ENCODE measurements around the gene SRGAP2B. TPM values are rescaled to one million over a fixed set of nuclear protein-coding genes. Genes with fewer than 3 reads are reported as not detected.
"Not testable (repeated sequence)": the region's sequence is repeated elsewhere in the genome, so short reads cannot be mapped to it uniquely, and the experiment has no call there.

SRGAP2B gene
- total RNA-seq, 1 donor from 2014 or later: 42.9 TPM

DNA sequence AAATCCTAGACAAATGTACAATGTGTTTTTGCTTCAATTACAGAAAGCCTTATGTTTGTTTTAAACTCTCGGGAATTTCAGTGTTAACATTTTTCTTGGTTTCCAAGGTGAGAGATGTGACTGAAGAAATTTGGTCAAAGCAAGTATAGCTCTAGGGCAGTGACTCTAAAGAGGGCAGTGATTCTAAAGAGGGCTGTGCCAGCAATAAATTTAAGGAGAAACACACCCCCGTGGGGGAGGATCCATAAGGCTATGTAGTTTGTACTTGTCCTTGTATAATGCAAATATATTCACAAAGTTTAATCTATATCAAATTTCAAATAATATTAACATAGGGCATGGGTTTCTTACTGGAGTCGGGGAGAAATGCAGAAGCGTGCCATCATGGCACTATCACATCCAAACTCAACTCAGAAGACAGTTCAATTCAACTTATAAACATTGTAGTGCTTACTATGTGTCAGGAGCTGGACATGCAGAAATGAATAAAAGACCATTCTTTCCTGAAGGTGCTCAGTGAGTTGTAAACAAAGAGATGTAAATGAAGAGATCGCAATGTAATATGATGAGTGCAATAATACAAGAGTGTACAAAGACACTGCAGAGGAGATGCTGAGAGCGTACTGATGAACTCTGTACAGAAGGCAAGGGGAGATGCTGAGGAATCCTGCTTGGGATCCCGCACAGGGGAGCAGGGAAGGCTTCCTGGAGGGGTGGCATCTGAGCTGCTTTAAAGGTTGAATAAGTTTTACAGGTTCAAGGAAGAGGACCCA, 12.5 kb downstream of the SRGAP2B start:
- not testable (repeated sequence) for DNase-seq (ENCODE audit: low spot score)

DNA sequence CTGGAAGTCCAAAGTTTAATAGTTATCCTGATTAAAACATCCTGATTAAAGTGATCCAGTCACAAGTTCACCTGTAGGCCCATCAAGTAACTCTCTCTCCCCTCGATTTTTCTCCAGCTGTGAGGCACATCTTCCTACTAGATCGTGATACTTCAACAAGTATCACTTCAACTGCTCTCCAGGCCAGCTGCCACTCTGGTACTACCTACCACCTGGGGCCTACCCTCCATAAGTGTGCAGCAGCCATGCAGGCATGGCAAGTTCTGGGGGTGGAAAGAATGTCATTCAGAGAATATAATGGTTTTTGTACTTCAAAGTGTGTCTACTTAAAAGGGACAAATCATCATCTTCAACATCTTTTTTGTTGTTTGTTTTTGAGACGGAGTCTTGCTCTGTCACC, 14.9 kb downstream of the SRGAP2B start:
- DNase-seq (ENCODE audit: low spot score): not testable (repeated sequence)

DNA sequence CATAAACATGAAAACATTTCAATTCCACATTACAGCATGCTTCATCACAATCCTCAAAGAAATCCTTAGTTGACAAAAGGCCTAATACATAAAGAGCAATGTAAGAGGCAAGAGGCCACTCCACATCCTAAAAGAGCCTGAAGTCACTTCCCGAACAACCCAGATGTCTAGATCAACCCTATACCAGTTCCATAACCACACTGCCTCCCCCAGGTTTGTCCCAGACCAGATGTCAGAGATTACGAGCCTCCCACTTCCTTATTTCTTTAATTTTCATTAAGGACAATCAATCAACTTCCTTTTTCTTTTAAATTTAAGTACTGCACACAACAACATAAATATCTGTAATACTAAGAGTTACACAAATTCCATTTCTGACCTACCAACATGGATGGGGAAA, 15.4 kb downstream of the SRGAP2B start:
- DNase-seq (ENCODE audit: low spot score): not testable (repeated sequence)

DNA sequence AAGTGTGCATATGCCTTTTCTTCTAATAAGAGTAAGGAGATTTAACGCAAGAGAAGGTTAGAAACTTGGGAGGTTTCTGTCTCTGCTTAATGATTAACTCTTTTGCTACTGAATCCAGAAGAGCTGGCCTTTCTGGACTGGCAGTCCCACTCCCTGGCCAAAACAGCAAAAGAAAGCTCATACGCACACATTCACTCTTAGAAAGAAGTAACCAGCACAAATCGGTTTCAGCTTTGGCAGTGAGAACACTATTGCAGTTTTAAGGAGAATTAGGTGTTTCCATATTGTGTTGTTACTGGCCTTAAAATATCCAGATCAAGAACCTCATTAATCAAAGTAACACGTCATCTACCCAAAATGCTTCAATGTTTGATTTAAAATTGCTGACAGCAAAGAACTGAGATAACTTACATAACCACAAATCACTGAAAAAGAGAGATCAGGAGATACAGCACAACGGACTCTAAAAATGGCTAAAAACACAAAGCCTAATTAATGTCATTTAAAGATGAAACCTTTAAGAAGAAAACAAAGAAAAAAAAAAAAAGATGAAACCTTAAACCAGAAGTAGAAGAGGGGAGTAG, 16.2 kb downstream of the SRGAP2B start:
- DNase-seq (ENCODE audit: low spot score): not testable (repeated sequence)

DNA sequence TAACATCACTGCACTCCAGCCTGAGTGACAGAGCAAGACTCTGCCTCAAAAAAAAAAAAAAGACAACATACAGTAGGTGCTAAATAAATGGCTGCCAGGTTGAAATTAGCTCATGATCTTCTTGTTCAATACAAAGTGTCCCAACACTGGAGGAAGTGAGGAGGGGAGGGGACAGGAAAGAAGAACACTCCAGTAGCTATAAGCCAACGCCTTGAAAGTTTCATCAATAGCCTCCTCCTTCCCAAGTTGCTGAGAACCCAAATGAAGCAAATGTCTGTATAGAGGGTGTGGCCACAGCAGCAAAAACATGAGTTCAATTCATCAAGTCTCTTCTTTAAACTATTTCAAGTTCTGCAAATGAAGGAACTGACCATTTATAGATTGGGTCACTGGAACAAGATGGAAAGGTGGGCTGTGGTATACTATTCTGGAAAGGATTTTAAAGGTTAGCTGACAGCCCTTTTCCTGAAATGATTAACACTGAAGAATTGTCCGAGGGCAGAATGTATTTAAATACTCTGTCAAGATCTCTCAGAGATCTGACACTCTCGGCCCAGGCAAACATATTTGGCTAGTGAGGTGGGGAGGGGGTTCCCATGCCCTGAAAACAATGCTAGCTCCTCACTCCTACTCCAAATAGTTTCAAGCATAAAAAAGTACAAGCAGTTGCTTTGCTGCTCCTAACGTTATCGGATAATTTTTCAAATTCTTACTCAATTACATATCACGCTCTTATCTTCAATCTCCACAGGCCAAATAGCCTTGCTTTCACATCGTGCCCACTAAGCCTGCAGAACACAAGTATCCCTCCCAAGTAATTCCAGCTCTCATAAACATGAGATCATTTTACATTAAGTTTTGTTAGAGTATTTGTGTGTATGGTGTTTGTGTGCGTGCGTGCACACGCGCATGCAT, 17.0 kb downstream of the SRGAP2B start:
- not testable (repeated sequence) for DNase-seq (ENCODE audit: low spot score)

DNA sequence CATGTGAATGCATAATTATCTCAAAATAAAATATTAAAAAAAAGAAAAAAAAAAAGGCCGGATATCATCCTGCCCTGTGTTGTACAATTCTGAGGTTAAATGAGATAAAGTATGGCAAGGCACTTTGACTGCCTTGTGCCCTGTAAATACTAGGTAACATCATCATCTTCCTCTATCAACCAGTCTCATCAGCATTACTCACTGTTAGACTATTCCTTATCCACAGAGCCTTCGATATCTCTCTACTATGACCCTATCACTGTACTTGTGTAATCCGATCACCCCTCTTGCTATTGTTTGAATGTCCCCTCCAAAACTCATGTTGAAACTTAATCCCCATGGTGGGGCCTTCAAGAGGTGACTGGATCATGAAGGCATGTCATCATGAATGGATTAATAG, 18.3 kb downstream of the SRGAP2B start:
- DNase-seq (ENCODE audit: low spot score): not testable (repeated sequence)

DNA sequence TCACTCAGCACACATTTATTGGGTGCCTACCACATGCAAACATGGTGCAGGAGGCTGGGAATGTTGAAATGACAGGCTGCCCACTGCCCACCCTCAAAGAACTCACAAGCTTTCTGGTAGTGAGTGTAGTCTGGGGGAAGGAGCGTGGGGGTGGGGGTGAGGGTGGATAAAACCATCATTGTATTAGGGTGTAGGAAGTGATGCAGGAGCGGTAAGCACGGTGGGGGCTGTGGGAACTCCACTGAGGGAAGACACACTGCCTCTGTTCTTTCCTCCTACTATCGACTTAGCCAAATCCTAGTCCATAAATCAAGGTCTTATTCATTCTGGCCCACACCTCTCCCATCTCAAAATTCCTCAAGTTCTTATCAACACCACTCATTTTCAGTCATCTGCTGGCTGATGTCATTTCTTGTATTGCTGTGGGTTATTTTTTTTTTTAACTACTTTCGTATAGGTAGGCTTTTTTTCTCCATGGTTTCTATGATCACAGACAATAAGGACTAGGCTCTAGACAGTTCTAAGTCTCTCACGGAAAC, 21.0 kb downstream of the SRGAP2B start:
- not testable (repeated sequence) for DNase-seq (ENCODE audit: low spot score)

DNA sequence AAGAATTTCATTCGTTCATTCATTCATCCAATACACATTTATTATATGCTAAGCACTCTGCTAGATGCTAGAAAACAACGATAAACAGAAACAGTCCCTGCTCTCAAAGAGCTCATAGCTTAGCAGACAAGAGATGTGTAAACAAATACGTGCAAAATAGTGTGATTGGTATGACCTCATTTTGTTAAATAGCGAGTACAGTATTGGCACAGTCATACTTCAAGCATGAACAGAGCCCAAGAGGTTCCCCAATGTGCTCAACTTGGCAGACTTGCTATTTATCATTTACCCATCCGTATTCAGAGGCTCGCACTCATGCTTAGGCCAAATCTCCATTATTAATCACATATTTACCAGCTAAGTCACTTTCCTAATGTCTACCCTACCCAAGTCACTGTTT, 23.6 kb downstream of the SRGAP2B start:
- not testable (repeated sequence) for DNase-seq (ENCODE audit: low spot score)

DNA sequence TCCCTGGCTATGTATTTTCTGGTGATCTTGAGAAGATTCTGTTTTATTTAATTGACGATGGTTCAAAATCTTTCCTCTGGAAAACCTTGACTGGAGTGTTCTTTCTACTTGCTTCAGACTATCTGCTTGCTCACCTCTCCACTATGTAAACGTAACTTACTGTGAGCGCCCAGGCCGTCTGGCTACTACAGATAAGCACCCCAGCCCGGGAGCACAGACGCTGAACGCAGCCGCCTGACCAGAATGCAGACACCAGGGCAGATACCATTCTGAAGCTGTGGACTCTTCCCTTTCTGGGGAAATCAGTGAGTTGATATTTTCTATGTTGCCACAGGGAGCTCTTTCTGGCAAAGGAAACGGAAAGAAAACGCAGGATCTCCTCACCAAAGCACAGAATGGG, 28.6 kb downstream of the SRGAP2B start:
- DNase-seq (ENCODE audit: low spot score): not testable (repeated sequence)

DNA sequence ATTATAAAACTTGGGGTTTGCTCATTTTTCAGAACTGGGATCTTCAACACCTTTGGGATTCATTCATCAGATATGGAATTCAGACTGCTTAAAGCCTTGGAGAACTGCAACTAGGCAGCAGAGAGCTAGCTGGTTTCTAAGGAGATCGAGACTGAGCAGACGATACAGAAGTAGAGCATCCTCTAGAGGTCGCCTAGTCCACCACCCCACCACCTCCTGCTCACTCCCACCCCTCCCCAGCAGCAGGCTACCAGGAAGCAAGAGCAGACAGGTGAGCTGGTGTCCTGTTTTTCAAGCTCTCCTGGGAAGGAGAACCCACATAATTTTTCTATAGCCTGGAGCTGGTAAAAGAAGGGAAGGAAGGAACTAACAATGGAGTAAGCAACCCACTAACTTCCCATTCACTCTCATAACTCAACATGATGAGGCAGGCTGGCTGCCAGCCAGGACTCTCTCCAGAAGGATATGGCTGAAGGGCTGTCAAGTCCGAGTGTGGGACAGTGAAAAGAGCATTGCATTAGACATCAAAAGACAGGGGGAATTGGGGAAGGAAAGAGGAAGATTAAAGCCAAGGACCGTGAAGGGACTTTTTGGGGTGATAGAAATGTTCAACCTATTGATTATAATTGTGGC, 29.8 kb downstream of the SRGAP2B start:
- not testable (repeated sequence) for DNase-seq (ENCODE audit: low spot score)

DNA sequence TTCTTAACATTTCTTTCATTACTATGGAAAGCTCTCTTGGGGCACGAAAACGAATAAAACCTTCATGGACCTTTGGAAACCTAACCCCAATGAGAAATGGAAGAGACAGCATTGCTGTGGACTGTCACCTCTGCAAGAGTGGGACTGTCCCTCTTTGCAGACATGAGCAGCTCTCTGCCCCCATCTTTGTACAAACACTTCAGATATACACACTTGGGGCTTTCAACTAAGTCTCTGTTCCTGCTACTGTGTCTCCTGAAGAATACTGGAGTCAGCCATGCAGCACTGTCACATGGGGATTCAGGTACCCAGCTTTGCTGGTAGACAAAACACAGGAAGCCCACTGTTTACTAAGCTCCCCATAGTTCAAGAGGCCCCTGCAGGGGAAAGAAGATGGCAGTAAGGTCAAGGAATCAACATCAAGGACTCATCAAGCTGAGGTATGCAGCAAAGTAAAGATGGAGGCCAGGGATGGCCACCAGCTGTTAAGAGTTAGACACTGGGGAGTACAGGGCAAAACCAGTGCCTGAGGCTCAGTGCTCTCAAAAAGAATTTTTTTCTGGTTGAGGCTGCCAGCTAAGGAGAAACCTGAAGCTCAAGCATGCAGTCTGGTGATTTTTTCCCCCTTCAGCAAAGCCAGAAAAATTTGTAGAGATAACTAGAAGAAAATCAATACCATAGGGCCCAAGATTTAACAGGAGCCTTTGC, 31.0 kb downstream of the SRGAP2B start:
- not testable (repeated sequence) for DNase-seq (ENCODE audit: low spot score)

DNA sequence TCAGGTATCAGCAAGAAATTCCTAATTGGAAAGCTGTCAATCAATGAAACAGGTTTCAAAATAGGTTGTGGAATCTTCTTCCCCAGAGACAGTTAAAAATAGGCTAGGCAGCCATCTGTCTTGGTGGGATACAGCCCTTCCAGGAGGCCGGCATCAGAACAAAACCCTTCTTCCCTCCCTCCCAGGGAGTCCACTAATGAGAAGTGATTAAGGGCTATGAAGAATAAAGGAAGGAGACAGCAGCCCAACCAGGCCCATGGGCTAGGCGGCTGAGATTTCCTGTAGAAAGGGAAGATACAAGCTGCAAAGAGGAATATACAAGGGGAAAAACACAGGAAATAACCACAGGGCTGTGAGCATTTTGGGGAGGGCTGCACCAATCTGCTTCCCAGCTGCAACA, 31.8 kb downstream of the SRGAP2B start:
- DNase-seq (ENCODE audit: low spot score): not testable (repeated sequence)

DNA sequence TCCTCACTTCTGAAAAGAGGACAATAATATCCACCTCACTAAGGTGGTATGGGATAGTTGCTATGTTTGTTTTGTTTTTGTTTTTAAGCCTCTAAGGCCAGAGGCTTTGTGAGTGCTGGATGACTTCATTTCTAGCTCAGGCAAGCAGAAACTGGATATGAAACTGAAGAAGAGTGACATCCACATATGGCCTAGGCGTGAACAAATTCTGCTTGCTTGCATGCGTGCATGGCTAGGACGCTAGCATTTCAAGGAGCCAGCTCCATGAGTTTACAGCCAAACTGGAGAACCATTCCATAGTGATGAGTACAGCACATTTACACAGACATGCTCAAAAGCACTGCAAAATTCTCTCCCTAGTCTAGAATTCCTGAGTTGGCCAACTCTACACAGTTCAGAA, 36.9 kb downstream of the SRGAP2B start:
- DNase-seq (ENCODE audit: low spot score): not testable (repeated sequence)

DNA sequence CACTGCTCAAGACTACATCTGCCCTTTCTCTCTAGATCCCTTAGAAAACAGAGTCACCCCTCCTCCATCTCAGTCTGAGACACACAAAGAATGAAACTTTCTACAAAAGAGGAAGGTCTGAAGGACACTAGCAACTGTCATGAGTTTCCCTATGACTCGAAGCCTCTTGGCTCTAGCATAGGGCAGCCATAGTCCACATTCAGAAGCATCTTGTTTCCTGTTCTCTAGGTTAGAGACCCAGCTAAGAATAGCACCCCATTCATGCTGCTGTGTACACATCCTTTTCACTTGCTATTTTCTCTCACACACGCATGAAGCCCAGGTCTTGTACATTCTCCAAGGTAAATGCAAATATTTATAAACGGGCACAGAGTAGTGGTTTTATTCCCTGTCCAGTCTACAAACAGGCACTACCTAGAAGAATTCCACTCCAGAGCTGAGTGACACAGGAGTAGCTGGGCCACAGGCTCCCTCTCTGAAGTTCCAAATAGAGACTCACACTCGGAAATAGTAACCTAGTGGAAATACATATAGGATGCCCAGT, 39.8 kb downstream of the SRGAP2B start:
- DNase-seq (ENCODE audit: low spot score): not testable (repeated sequence)

DNA sequence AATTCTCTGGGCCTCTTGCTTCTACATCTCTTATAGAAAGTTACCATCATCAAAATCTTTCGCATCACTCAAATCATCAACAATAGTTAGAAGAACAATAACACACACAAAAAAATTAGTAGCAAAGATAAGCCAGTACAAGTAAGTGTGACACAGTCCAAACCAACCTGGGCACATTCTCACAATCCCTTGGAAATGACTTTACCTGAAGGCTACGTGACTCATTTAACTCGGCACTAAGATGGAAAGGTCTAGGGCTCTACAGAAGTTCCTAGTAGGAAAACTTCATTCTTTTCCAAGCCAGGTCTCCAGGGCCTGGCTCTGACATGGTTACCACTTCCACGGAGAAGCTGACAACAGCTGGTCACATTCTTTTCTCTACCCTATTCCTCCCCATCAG, 41.7 kb downstream of the SRGAP2B start:
- not testable (repeated sequence) for DNase-seq (ENCODE audit: low spot score)

DNA sequence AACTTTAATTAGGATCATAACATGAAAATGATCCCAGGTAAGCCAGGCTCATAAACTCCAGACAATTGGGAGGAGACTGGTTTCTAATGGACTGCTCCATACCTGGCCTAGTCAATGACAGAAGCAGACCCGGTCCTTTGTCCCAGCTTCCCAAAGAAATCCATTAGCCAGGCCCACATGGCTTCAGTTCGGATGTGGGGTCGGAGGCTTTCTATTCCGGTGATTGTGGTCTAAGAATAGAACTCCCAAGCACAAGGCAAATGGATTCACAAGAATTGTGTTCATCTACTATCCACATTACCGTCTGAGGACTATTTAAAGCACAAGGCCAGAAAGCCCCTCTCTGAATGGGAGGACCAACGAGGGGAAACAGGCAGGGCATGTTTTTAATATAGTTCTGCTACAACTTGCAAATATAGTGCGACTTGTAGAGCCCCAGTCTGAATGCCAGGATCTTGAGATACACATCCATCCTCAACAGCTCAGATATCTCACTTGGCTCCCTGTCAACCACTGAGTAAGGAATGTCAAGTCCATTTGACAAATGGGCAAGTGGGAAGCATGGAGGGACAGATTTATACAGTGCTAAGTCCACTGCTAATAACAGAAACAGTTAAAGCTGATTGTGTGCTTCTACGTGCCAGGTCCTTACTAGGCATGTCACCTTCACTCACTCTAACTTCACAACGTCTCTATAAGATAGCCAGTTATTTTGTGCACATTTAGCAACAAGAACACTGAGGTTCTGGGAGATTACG, 42.9 kb downstream of the SRGAP2B start:
- DNase-seq (ENCODE audit: low spot score): not testable (repeated sequence)

DNA sequence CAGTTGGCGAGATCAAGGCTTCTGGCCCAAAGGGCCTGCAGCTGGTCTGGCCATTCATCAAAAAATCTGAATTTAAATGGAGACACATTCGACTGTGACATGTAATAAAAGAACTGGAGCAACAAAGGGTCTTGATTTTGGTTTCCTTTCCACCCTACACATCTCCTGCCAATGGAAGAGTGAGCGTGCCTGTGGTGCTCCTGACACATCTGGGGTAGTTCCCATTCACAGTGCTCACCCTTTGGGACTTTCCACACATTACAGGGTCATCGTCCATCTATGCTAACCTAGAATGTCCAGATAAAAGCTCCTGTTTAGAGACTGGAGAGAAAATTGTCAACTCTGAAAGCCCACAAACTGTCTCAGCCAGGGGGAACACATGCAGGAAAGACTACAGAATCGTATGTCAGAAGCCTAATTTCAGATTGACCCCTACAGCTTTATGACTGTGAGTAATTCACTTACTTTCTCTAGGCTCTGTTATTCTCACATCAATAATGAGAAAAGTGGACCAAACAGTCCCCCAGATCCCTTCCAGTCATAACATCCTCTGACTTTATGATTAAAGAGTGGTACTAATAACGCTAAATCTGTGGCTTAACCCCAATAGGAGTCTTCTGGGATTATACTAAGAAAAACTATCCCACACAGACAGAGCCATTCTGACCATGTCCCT, 46.8 kb downstream of the SRGAP2B start:
- not testable (repeated sequence) for DNase-seq (ENCODE audit: low spot score)

DNA sequence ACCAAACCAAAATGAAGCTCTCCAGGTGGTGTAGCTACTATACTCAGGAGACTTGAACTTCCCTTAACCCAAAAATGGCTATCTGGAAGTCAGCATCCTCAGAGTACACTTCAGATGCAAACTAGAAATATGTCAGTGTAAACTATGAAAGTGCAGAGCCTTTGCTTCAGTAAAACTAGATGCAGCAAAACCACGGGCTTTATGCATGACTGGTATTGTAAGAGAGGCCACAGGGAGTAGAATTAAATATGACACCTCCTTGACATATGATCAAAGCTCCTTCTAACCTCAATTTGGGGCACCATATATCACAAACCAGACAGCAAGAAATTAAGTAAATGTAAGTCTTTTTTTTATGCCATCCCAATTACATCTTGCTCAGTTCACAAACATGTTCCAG, 47.6 kb downstream of the SRGAP2B start:
- not testable (repeated sequence) for DNase-seq (ENCODE audit: low spot score)

Measured in umbilical cord (tissue), 2 donors.